ENCODE measurements around the gene FEM1A.
"Not testable (repeated sequence)": the region's sequence is repeated elsewhere in the genome, so short reads cannot be mapped to it uniquely, and the experiment has no call there.

FEM1A gene

DNA sequence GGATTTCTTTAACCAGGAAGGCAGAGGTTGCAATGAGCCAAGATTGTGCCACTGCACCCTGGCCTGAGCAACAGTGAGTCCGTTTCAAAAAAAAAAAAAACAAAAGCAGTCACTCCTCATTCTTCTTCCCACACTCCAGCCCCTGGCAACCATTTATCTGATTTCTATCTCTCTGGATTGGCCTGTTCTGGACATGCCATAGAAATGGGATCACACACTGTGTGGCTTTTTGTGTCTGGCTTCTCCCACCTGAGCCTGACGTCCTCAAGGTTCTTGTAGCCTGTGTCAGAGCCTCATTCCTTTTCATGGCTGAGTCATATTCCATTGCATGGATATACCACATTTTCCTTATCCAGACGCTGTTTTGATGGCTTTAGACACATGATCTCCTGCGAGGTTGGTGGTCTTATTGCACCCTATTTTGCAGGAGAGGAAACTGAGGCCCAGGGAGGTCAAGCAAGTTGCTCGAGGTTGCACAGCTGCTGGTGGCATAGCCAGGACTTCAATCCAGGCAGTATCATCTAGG lies 15.8 kb upstream of the FEM1A start:
- DNase-seq, result no peak

DNA sequence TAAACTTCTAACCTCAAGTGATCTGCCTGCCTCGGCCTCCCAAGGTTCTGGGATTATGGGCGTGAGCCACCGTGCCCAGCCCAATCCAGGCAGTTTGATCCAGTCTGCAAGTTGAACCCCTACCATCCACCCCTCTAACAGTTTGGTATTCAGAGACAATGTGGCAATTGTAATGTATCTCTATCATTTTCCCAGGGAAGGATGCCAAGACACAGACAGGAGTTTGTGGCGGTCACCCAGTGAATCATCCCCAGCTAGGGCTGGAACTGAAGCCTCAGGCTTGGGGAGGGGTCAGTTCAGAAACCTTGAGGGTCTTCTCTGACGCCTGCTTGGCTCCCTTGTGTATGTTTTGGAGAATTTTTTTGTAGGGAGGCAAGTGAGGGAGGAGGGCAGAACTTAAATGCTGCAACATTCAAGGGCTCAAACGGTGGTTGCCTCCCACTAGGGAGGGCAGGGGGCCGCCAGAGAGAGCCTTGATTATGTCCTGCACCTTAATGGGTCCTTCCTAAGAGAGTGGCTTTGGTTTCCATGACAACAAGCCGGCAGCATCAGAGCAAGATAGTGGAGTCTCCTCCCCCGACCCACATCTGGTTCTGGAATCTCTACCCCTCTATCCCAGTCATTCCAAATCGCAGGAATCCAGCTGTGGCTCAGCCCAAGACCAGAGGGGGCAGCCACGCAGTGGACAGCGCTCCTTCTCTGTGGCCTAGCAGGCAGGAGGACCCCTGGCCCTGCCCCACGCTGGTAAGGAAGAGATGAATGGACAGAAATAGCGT lies 14.9 kb upstream of the FEM1A start:
- no peak for DNase-seq

DNA sequence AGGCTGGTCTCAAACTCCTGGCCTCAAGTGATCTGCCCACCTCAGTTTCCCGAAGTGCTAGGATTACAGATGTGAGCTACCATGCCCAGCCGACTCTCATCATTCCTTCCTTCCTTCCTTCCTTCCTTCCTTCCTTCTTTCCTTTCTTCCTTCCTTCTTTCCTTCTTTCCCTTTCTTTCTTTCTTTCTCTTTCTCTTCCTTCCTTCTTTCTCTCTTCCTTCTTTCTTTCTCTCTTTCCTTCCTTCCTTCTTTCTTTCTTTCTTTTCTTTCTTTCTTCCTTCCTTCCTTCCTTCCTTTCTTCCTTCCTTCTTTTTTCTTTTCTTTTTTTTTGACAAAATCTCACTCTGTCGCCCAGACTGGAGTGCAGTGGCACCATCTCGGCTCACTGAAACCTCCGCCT lies 13.4 kb upstream of the FEM1A start:
- DNase-seq, result not testable (repeated sequence)

DNA sequence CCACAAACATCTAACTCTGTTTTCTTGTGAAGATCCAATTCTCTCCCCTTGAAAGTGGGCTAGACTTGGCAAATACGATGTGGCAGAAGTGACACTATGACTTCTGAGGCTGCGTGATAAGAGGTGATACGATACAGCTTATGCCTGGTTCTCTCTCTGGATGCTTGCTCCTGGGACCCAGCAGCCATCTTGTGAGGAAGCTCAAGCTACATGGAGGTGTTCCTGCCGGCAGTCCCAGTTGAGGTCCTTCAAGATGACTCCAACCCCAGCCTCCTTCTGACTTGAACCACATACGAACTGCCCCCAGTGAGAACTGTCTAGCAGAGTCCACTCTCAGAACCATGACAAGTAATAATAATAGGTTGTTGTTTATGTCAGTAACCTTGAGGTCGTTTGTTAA lies 10.7 kb upstream of the FEM1A start:
- DNase-seq, result no peak

DNA sequence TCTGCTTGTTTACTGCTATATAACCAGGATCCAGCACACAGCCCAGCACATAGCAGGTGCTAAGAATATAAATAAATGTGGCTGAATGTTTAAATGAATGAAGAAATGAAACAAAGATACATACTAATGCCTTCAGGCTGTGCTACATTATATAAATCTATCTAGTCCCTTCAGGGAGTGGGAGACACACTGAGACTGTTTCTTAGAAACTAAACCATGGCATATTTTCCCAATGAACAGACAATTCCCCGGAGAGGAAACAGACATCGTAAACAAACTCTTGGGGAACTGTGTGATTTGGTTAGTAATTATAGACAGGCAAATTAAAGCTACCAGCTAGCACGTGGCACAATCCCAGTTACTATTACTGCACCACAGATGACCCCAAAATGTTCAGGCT lies 9.7 kb upstream of the FEM1A start:
- DNase-seq, result no peak

DNA sequence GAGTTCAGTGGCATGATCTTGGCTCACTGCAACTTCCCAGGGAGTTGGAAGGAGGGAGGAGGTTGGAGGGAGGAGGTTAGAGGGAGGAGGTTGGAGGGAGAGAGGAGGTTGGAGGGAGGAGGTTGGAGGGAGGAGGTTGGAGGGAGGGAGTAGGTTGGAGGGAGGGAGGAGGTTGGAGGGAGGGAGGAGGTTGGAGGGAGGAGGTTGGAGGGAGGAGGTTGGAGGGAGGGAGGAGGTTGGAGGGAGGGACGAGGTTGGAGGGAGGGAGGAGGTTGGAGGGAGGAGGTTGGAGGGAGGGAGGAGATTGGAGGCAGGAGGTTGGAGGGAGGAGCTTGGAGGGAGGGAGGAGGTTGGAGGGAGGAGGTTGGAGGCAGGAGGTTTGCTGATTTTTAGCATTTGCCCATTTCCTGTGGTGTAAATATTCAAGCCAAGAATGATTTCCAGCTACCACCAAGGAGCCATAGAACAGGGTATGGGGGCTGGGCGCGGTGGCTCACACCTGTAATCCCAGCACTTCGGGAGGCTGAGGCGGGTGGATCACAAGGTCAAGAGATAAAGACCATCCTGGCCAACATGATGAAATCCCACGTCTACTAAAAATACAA lies 5.0 kb upstream of the FEM1A start:
- not testable (repeated sequence) for DNase-seq

DNA sequence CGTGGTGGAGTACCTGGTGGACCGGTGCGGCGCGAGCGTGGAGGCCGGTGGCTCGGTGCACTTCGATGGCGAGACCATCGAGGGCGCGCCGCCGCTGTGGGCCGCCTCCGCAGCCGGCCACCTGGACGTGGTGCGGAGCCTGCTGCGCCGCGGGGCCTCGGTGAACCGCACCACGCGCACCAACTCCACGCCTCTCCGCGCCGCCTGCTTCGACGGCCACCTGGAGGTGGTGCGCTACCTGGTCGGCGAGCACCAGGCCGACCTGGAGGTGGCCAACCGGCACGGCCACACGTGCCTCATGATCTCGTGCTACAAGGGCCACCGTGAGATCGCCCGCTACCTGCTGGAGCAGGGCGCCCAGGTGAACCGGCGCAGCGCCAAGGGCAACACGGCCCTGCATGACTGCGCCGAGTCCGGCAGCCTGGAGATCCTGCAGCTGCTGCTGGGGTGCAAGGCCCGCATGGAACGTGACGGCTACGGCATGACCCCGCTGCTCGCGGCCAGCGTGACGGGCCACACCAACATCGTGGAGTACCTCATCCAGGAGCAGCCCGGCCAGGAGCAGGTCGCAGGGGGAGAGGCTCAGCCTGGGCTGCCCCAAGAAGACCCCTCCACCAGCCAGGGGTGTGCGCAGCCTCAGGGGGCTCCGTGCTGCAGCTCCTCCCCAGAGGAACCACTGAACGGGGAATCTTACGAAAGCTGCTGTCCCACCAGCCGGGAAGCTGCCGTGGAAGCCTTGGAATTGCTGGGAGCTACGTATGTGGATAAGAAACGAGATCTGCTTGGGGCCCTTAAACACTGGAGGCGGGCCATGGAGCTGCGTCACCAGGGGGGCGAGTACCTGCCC lies 708 bp downstream of the FEM1A start:
- DNase-seq, result not testable (repeated sequence)

DNA sequence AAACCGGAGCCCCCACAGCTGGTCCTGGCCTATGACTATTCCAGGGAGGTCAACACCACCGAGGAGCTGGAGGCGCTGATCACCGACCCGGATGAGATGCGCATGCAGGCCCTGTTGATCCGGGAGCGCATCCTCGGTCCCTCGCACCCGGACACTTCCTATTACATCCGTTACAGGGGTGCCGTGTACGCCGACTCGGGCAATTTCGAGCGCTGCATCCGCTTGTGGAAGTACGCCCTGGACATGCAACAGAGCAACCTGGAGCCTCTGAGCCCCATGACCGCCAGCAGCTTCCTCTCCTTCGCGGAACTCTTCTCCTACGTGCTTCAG lies 1.3 kb downstream of the FEM1A start:
- DNase-seq, result not testable (repeated sequence)

DNA sequence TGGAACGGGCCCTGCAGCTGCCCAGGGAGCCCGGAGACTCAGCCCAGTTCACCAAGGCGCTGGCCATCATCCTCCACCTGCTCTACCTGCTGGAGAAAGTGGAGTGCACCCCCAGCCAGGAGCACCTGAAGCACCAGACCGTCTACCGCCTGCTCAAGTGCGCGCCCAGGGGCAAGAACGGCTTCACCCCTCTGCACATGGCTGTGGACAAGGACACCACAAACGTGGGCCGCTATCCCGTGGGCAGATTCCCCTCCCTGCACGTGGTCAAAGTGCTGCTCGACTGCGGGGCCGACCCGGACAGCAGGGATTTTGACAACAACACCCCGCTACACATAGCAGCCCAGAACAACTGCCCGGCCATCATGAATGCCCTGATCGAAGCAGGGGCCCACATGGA lies 1.7 kb downstream of the FEM1A start:
- DNase-seq, result not testable (repeated sequence)

DNA sequence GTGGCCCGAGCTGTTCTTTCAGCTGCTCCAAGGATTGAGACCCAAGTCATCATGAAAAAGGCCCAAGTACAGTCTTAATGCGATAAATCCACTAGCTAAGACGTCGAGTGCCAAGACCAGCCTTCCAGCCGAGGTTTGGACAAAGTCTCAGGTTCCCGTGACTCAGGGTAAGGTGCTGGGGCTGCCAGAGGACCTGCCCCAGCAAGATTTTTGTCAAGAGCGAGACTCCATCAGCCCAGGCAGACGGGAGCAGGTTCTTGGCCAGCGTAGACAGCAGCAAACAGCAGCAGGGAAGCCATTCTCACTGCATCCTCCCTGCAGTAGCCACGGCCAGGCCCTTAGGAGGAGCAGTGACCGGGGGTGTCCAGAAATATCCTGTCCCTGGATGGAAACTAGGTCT lies 3.4 kb downstream of the FEM1A start:
- no peak for DNase-seq

DNA sequence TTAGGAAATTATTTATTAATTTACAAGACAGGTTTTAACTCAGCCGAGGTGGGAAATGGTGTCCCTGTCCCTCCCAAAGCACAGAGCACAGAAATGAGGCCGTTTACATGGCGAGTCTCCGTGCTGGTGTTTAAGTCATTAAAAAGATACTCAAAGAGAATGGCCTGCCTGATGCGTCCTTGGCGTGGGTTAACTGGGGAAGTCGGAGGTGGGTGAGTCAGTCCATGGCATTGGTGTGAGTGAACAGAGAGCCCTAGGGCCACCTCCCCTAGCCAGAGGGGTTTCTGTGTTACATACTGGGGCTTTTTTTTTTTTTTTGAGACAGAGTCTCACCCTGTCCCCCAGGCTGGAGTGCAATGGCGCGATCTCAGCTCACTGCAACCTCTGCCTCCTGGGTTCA lies 3.9 kb downstream of the FEM1A start:
- no peak for DNase-seq

DNA sequence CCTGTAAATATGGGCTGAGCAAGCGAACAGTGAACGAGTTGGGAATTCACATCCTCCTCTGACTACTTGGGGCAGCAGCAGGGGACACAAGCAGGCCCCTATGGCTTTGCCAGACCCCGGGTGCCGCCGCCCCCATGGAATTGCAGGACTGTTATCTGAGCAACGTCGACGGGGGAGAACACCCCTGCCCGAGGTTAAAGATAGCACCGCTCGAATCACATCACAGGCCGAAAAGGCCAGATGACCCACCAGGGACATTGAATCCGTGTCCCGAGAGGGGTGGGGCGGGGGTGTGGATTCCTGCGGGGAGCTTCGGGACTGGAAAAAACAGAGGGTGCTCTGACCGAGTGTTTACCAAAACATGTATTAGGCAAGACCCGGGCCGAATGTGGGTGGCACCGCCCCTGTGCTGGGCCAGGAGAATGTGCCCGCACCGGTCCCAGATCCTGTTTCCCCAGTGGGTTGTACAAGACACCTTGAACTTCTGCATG lies 9.1 kb downstream of the FEM1A start:
- no peak for DNase-seq

DNA sequence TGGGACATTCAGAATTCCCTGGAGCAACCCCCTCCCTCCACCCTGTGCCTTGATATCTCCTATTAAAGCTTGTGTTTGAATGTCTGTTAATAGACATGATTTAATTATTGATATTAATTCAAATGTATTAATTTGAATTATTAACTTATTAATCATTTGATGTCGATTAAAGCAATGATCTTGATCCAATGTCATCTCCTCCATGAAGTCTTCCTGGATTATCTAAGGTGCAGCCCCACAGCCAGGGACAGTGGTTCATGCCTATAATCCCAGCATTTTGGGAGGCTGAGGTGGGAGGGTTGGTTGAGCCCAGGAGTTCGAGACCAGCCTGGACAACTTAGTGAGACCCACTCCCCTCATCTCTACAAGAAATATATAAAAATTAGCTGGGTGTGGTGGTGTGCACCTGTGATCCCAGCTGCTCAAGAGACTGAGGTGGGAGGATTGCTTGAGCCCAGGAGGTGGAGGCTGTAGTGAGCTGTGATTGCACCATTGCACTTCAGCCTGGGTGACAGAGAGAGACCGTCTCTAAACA lies 9.6 kb downstream of the FEM1A start:
- no peak for DNase-seq

DNA sequence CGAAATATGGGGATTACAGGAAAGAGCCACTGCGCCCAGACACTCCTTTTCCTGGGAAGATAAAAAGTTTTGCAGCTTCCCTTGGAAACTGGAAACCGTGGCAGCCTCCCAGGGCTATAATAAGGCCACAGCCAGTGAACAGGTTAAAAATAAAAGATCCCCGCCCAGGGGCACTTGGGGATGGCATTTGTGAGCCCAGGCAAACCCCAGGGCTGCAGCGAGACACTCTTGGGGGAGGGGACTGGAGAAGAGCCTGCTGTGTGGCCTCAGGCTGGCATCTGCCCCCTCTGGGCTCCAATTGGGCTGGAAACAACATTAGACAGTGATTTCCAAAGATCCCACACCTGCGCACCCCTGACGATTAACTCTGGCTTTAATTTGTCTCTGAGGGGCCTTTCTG lies 11.2 kb downstream of the FEM1A start:
- DNase-seq, result no peak

DNA sequence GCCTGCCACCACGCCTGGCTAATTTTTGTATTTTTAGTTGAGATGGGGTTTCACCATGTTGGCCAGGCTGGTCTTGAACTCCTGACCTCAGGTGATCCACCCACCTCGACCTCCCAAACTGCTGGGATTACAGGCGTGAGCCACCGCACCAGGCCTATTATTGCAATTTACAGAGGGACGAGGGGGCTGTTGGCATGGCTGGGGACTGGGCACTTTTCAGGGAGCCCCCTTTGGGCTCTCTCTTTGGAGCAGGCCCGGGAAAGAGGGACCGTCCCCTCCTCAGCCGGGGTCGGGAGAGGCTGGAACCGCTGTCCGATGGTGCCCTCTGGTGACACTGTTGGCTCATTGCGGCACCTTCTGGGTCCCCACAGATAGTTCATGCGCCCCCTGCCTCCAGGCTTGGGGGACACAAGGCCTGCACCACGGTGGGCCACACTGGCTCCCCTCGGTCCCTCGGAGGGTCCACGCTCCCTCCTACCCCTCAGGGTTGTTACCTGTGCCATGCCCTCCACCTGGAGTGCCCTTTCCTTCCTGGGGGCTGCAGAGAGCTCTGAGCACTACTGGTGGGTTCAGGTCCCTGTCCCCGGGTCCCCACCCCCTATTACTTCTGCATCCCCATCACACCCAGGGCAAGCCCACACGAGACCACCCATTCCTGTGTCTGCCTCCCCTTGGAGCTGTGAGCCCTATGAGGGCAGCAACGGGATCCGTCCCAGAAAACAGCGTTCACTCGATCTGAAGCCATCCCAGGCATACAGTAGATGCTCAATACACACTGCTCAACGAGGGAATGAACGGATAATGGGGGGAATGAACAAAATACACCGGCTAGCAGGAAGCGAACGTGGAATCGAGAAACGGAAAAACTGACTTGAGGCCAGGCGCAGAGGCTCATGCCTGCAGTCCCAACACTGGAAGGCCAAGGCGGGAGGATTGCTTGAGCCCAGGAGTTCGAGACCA lies 12.5 kb downstream of the FEM1A start:
- peak; percentile 64 for DNase-seq

DNA sequence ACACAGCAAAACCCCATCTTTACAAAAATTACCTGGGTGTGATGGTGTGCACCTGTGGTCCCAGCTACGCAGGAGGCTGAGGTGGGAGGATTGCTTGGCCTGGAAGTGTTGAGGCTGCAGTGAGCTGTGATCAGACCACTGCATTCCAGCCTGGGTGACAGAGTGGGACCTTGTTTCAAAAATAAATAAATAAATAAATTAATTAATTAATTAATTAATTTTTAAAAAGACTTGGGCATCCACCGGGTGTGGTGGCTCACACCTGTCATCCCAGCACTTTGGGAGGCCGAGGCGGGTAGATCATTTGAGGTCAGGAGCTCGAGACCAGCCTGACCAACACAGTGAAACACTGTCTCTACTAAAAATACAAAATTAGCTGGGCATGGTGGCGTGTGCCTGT lies 13.6 kb downstream of the FEM1A start:
- not testable (repeated sequence) for DNase-seq

DNA sequence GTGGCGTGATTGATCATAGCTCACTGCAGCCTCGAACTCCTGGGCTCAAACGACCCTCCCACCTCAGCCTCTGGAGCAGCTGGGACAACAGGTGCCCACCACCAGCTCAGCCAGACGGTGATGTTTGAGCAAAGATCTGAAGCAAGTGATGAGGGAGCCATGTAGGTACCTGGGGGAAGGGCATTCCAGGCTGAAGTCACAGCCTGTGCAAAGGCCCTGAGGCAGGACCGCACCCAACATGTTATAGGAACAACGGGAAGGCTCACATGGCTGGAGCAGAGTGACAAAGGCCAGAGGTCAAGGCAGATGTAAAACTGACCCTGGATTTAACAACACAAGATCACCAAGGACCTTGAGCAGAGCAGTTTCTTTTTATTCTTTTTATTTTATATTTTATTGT lies 14.8 kb downstream of the FEM1A start:
- DNase-seq, result no peak

DNA sequence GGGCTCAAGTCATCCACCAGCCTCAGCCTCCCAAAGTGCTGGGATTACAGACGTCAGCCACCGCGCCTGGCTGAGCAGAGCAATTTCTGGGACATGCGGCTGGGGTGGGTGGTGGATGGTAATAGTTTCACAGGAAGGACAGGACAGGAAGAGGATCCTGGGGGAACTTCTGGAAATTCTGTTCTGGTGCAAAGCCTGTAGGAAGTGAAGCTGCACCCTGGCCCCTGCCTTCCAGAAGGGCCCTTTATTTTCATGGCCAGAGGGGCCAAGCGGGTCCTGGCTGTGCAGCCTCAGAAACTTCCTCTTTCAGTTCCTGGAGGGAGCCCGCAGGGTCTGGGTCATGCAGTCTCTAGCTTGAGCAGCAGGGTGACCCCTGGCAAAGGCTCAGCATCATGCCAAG lies 15.7 kb downstream of the FEM1A start:
- no peak for DNase-seq

DNA sequence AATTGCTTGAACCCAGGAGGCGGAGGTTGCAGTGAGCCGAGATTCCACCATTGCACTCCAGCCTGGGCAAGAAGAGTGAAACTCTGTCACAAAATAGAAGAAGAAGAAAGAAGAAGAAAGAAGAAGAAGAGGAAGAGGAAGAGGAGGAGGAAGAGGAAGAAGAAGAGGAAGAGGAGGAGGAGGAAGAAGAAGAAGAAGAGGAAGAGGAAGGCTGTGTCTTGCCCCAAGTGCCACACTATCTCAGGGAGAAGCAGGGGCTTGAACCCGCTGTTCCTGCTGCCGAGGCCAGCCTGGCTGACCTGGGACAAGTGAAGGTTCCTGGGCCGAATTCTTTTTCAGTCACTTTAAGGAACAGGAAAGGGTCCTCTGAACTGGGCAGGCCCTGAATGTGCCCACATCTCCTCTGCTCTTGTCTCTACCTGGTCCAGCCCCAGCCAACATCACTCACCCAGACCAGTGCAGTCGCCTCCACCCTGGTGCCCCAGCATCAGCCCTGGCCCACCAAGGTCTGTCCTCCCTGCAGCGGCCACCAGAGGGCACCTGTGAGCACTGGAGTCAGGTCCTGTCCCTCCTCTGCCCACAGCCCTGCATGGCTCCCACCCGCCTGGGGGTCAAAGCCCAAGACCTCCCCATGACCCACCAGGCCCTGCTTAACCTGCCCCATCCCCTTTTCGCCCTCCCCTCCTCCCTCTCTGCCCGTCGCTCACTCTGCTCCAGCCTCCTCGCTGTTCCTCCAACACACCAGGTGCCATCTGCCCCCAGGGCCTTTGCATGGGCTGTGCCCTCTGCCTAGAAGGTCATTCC lies 20.0 kb downstream of the FEM1A start:
- DNase-seq, result peak; percentile 88

DNA sequence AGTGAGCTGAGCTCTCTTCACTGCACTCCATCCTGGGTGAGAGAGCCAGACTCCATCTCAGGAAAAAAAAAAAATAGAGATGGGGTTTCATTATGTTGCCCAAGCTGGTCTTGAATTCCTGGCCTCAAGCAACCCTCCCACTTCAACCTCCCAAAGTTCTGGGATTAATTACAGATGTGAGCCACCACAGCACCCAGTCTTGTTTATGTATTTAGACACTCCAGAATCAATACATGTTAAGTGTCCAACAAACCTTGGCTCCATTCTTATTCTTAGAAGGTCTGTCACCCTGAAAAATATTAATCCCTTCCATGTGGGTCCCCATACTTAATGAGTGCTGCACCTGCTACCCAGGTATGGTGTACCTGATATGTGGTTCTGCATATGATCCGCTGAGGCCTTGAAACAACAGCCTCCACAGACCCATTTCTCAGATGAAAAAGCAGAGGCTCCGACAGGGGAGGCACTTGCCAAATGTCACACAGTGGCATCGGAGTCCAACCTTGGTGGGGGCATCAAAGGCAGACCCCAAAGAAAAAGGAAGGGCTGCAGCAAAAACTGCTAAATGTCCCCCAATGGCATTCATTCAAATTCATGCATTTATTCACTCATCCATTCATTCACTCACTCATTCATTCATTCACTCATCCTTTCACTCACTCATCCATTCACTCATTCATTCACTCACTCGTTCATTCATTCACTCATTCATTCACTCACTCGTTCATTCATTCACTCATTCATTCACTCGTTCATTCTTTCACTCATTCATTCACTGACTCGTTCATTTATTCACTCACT lies 23.3 kb downstream of the FEM1A start:
- no peak for DNase-seq

Data from stimulated activated CD4-positive, alpha-beta T cell treated with anti-CD3 and anti-CD28 coated beads, Interleukin-1b, Interleukin-23, amount 100 ng/mL, for 48 hours (primary cell).